ENCODE measurements around the gene COL4A6.

The COL4A6 gene

GRCh38 chrX:108438110-108438623, at the start of gene COL4A6:
Gene COL4A6 (minus strand): TSS chrX:108438422. CDS start chrX:108438196, 226 bp downstream.
- ATAC-seq = no peak
- TF ChIP-seq OSR1 (CRISPR knock-in tag; IDR thresholded peaks at IDR 0.05) = no peak
- no peak for TF ChIP-seq PPARA (CRISPR knock-in tag; IDR thresholded peaks at IDR 0.05; ENCODE audit: borderline replicate concordance)
- no peak for TF ChIP-seq ZNF8 (CRISPR knock-in tag; IDR thresholded peaks at IDR 0.05)
- no peak for TF ChIP-seq BACH2 (CRISPR knock-in tag; IDR thresholded peaks at IDR 0.05; ENCODE audit: borderline replicate concordance)
- no peak for TF ChIP-seq GLIS3 (CRISPR knock-in tag; IDR thresholded peaks at IDR 0.05)
- no peak for TF ChIP-seq ZFP30 (CRISPR knock-in tag; IDR thresholded peaks at IDR 0.05)
- TF ChIP-seq ZFP3 (CRISPR knock-in tag; IDR thresholded peaks at IDR 0.05) = no peak
- TF ChIP-seq TSHZ2 (CRISPR knock-in tag; IDR thresholded peaks at IDR 0.05) = no peak
- TF ChIP-seq ZNF70 (CRISPR knock-in tag; IDR thresholded peaks at IDR 0.05) = no peak
- no peak for TF ChIP-seq ESRRG (CRISPR knock-in tag; IDR thresholded peaks at IDR 0.05)
- TF ChIP-seq PATZ1 (CRISPR knock-in tag; IDR thresholded peaks at IDR 0.05; ENCODE audit: borderline replicate concordance) = no peak
- no peak for TF ChIP-seq TCF4 (CRISPR knock-in tag; IDR thresholded peaks at IDR 0.05; ENCODE audit: borderline replicate concordance)

GRCh38 chrX:108485960-108486359, 47.7 kb upstream of the COL4A6 start:
- ATAC-seq = no peak
- TF ChIP-seq CSRNP3 (CRISPR knock-in tag; IDR thresholded peaks at IDR 0.05) (no peak), ZC3H10 (CRISPR knock-in tag; IDR thresholded peaks at IDR 0.05) (no peak), TCF4 (CRISPR knock-in tag; IDR thresholded peaks at IDR 0.05; ENCODE audit: borderline replicate concordance) (no peak), CREB5 (CRISPR knock-in tag; IDR thresholded peaks at IDR 0.05; ENCODE audit: low read depth) (no peak), ARNTL (CRISPR knock-in tag; IDR thresholded peaks at IDR 0.05; ENCODE audit: borderline replicate concordance, low read depth) (no peak), BACH2 (CRISPR knock-in tag; IDR thresholded peaks at IDR 0.05; ENCODE audit: borderline replicate concordance) (no peak), ZFP30 (CRISPR knock-in tag; IDR thresholded peaks at IDR 0.05) (no peak), ZNF70 (CRISPR knock-in tag; IDR thresholded peaks at IDR 0.05) (no peak), CSDC2 (CRISPR knock-in tag; IDR thresholded peaks at IDR 0.05) (no peak), ZNF8 (CRISPR knock-in tag; IDR thresholded peaks at IDR 0.05) (no peak), SNAI2 (CRISPR knock-in tag; IDR thresholded peaks at IDR 0.05) (no peak), TOX (CRISPR knock-in tag; IDR thresholded peaks at IDR 0.05; ENCODE audit: borderline replicate concordance) (no peak), ESRRG (CRISPR knock-in tag; IDR thresholded peaks at IDR 0.05) (no peak), TSHZ2 (CRISPR knock-in tag; IDR thresholded peaks at IDR 0.05) (no peak), ISL1 (CRISPR knock-in tag; IDR thresholded peaks at IDR 0.05) (no peak), OSR1 (CRISPR knock-in tag; IDR thresholded peaks at IDR 0.05) (no peak), GLIS3 (CRISPR knock-in tag; IDR thresholded peaks at IDR 0.05) (no peak), PPARA (CRISPR knock-in tag; IDR thresholded peaks at IDR 0.05; ENCODE audit: borderline replicate concordance) (no peak)
